ENCODE measurements around the gene GABRA6. TPM values are rescaled to one million over a fixed set of nuclear protein-coding genes. Genes with fewer than 3 reads are reported as not detected.

GABRA6 gene
- total RNA-seq, 4 donors from 2014 or later = not detected

GRCh38 chr5:161734741-161735140, 49.2 kb downstream of the GABRA6 start:
- Histone ChIP-seq H3K4me1 (no peaks in the 10 kb centered on the region), H3K36me3 (no peaks in the 10 kb centered on the region), H3K27ac (no peak overlapping the region), H3K9me3 (no peaks in the 10 kb centered on the region), H3K4me3 (no peak overlapping the region), H3K27me3 (no peaks in the 10 kb centered on the region)
- no peak for TF ChIP-seq CTCF (IDR thresholded peaks at IDR 0.05 in 4 of 5, conservative IDR thresholded peaks at IDR 0.05 in 1 of 5)
- TF ChIP-seq POLR2A (IDR thresholded peaks at IDR 0.05) = no peak
- in situ Hi-C loops (cut with MboI; ENCODE audit: low sequenced_read_pairs in 4 of 4) = no loop called here
- DNase-seq (no peak), ATAC-seq (no peak)
- intact Hi-C loops (cut with DNase I; ENCODE audit: low total_unique reads) = no loop called here

GRCh38 chr5:161740433-161740832, 54.9 kb downstream of the GABRA6 start:
- DNase-seq (no peak), ATAC-seq (no peak)
- in situ Hi-C loops (cut with MboI; ENCODE audit: low sequenced_read_pairs in 4 of 4) (no loop called here), intact Hi-C loops (cut with DNase I; ENCODE audit: low total_unique reads) (no loop called here)
- H3K36me3 ChIP-seq = no peaks in the 10 kb centered on the region
- no peak overlapping the region for H3K27ac ChIP-seq
- no peaks in the 10 kb centered on the region for H3K27me3 ChIP-seq
- no peaks in the 10 kb centered on the region for H3K9me3 ChIP-seq
- H3K4me1 ChIP-seq = no peaks in the 10 kb centered on the region
- H3K4me3 ChIP-seq = no peak overlapping the region
- TF ChIP-seq CTCF (IDR thresholded peaks at IDR 0.05 in 4 of 5, conservative IDR thresholded peaks at IDR 0.05 in 1 of 5) (no peak), POLR2A (IDR thresholded peaks at IDR 0.05) (no peak)

DNA sequence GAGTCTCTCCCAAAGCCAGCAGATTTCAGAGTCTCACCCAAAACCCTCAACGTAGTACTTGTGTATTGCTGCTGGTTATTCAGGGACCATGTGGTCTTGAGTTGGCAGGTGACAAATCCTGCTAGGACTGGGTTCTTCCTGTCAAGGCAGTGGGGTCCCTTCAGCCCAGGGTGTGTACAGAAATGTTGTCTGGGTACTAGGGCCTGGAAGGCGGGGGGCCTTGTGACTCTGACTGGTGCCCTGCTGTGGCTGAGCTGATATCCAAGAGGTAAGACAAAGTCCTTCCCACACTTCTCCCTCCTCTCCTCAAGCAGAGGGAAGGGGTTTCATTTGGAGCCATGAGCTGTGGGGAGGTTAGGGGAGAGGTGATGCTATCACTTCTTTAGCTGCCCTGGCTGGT, 58.8 kb downstream of the GABRA6 start:
- intact Hi-C loops (cut with DNase I; ENCODE audit: low total_unique reads) = no loop called here
- ATAC-seq = no peak
- in situ Hi-C loops (cut with MboI; ENCODE audit: low sequenced_read_pairs in 4 of 4) = no loop called here
- Histone ChIP-seq H3K9me3 (no peaks in the 10 kb centered on the region), H3K4me1 (no peaks in the 10 kb centered on the region), H3K4me3 (no peak overlapping the region), H3K27me3 (no peaks in the 10 kb centered on the region), H3K27ac (no peak overlapping the region), H3K36me3 (no peaks in the 10 kb centered on the region)
- TF ChIP-seq POLR2A (IDR thresholded peaks at IDR 0.05) (no peak), CTCF (IDR thresholded peaks at IDR 0.05 in 4 of 5, conservative IDR thresholded peaks at IDR 0.05 in 1 of 5) (no peak)
- DNase-seq = no peak

- no peak for TF ChIP-seq POLR2A (IDR thresholded peaks at IDR 0.05)
- no peak for TF ChIP-seq CTCF (IDR thresholded peaks at IDR 0.05 in 4 of 5, conservative IDR thresholded peaks at IDR 0.05 in 1 of 5)
- DNase-seq (no peak), ATAC-seq (no peak)
- H3K36me3 ChIP-seq = no peaks in the 10 kb centered on the region
- H3K4me1 ChIP-seq = no peaks in the 10 kb centered on the region
- in situ Hi-C loops (cut with MboI; ENCODE audit: low sequenced_read_pairs in 4 of 4) (no loop called here), intact Hi-C loops (cut with DNase I; ENCODE audit: low total_unique reads) (no loop called here)
- no peak overlapping the region for H3K27ac ChIP-seq
- H3K9me3 ChIP-seq = no peaks in the 10 kb centered on the region
- no peaks in the 10 kb centered on the region for H3K27me3 ChIP-seq
- no peak overlapping the region for H3K4me3 ChIP-seq
Measured at GRCh38 chr5:161745392-161745791, 59.9 kb downstream of the GABRA6 start.

- Histone ChIP-seq H3K9me3 (no peaks in the 10 kb centered on the region), H3K4me1 (no peaks in the 10 kb centered on the region), H3K27me3 (no peaks in the 10 kb centered on the region), H3K36me3 (no peaks in the 10 kb centered on the region), H3K27ac (no peak overlapping the region), H3K4me3 (no peak overlapping the region)
- in situ Hi-C loops (cut with MboI; ENCODE audit: low sequenced_read_pairs in 4 of 4) = no loop called here
- intact Hi-C loops (cut with DNase I; ENCODE audit: low total_unique reads) = no loop called here
- no peak for ATAC-seq
- DNase-seq = no peak
- TF ChIP-seq POLR2A (IDR thresholded peaks at IDR 0.05) = no peak
- TF ChIP-seq CTCF (IDR thresholded peaks at IDR 0.05 in 4 of 5, conservative IDR thresholded peaks at IDR 0.05 in 1 of 5) = no peak
Measured at GRCh38 chr5:161751265-161751664, 65.7 kb downstream of the GABRA6 start.
